PC-3 (cell line): Measurements from ENCODE around the gene TTC21B. TPM values are rescaled to one million over a fixed set of nuclear protein-coding genes. Genes with fewer than 3 reads are reported as not detected.

Experiments
- ATAC-seq: fragments of 200-7000 bp; cut with Tn5 transposase; 2 replicates; pipeline ENCODE4 v1.9.1; 2020; ENCODE audit warnings: mild to moderate bottlenecking, moderate library complexity
- BruUV-seq: library from RNA; stranded (reverse); fragments of 400-500 nt; replicated peaks from 2 replicates; lab custom pipeline; 2021; lab: Mats Ljungman, UMichigan
- CTCF ChIA-PET: fragments of 300-600 bp; sonication (Branson Sonifier 250); formaldehyde crosslinking; loops from one replicate; lab custom pipeline; 2022; ENCODE audit warnings: antibody characterized with exemption; lab: Charles Lee
- POLR2A ChIA-PET: fragments of 300-600 bp; sonication (Branson Sonifier 250); formaldehyde crosslinking; loops from one replicate; lab custom pipeline; 2022; ENCODE audit warnings: antibody characterized with exemption; ENCODE audit not compliant: unreplicated experiment; lab: Charles Lee
- DNase-seq: peaks from one replicate; pipeline ENCODE4 v3.0.0-alpha.2; 2015
- H2AFZ ChIP-seq: fragments of 300-600 bp; sonication (generic); 2 replicates; pipeline ENCODE4 v1.6.0; 2016; ENCODE audit warnings: antibody characterized with exemption, low read length
- H3F3A ChIP-seq: fragments of 300-600 bp; sonication (generic); one replicate; pipeline ENCODE4 v1.6.0; 2017; ENCODE audit warnings: antibody characterized with exemption, low read length, control low read depth, mild to moderate bottlenecking; ENCODE audit not compliant: unreplicated experiment
- H3K27ac ChIP-seq: fragments of 300-600 bp; sonication (generic); 2 replicates; pipeline ENCODE4 v1.5.1; 2016; ENCODE audit warnings: mild to moderate bottlenecking, low read length
- H3K27me3 ChIP-seq: fragments of 300-600 bp; sonication (generic); 2 replicates; pipeline ENCODE4 v1.6.1; 2016; ENCODE audit warnings: low read length, mixed read lengths
- H3K36me3 ChIP-seq: fragments of 300-600 bp; sonication (generic); 2 replicates; pipeline ENCODE4 v1.6.1; 2016; ENCODE audit warnings: low read depth, mixed run types, low read length, mixed read lengths
- H3K4me1 ChIP-seq: fragments of 300-600 bp; sonication (generic); 2 replicates; pipeline ENCODE4 v1.5.1; 2016; ENCODE audit warnings: low read length; ENCODE audit not compliant: insufficient read depth
- H3K4me2 ChIP-seq: fragments of 300-600 bp; sonication (generic); 2 replicates; pipeline ENCODE4 v1.6.0; 2016; ENCODE audit warnings: low read length
- H3K4me3 ChIP-seq: fragments of 300-600 bp; sonication (generic); 2 replicates; pipeline ENCODE4 v1.5.1; 2016; ENCODE audit warnings: mild to moderate bottlenecking, low read length, mixed read lengths
- H3K79me2 ChIP-seq: fragments of 300-600 bp; sonication (generic); 2 replicates; pipeline ENCODE4 v1.6.1; 2017; ENCODE audit warnings: low read length, mixed read lengths
- H3K9ac ChIP-seq: fragments of 300-600 bp; sonication (generic); 2 replicates; pipeline ENCODE4 v1.6.0; 2016; ENCODE audit warnings: mild to moderate bottlenecking, low read length
- H3K9me2 ChIP-seq: fragments of 300-600 bp; sonication (generic); replicated peaks from 2 replicates; pipeline ENCODE4 v1.6.1; 2016; ENCODE audit warnings: mixed run types, low read length, mixed read lengths
- H3K9me3 ChIP-seq: fragments of 300-600 bp; sonication (generic); 2 replicates; pipeline ENCODE4 v1.6.1; 2016; ENCODE audit warnings: low read length, mixed read lengths
- H4K20me1 ChIP-seq: fragments of 300-600 bp; sonication (generic); 2 replicates; pipeline ENCODE4 v1.6.1; 2016; ENCODE audit warnings: low read length, mixed read lengths
- CTCF ChIP-seq: fragments of 300-600 bp; sonication (generic); conservative IDR thresholded peaks from 2 replicates; pipeline ENCODE4 v1.5.1; 2017; ENCODE audit warnings: antibody characterized with exemption, low read depth, mild to moderate bottlenecking, low read length
- EZH2 ChIP-seq: fragments of 300-600 bp; sonication (generic); IDR thresholded peaks from one replicate; pipeline ENCODE4 v1.6.1; 2017; ENCODE audit warnings: antibody characterized with exemption, mild to moderate bottlenecking, low read length; ENCODE audit not compliant: unreplicated experiment
- EZH2phosphoT487 ChIP-seq: fragments of 300-600 bp; sonication (generic); IDR thresholded peaks from 2 replicates; pipeline ENCODE4 v1.6.1; 2018; ENCODE audit warnings: mild to moderate bottlenecking, antibody characterized with exemption, low read length, borderline replicate concordance
- intact Hi-C: fragments of 100-400 bp; cut with micrococcal nuclease; formaldehyde crosslinking; loops from 2 replicates; pipeline ENCODE4 v1.9.0; 2023
- total RNA-seq: library from RNA; depleted of rRNA; stranded (reverse); fragments of >200 nt; gene quantifications from 2 replicates; pipeline ENCODE4 v1.2.3, GENCODE V29; 2014

TTC21B gene
- total RNA-seq, 1 experiment from 2014 or later = 35.5 TPM

DNA sequence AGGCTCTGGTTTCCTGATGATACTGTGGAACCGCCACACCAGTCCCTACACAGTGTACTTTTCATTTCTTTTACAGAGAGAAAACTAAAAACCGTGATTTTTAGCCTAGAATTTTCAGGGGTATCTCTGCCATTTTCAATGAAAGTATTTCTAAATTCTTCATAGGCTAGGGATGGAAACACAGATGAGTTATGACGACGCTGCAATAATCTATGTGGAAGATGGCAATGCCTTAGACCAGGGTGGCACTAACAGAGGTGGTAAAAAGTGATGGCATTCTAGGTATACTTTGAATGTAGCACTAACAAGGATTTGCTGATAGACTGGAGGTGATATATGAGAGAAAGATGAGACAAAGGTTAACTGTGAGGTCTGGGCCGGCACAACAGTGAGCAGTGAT, 56.5 kb downstream of the TTC21B start:
- H3K27ac ChIP-seq = no peak overlapping the region
- ATAC-seq = no peak
- no peak for DNase-seq
- no peak overlapping the region for H2AFZ ChIP-seq
- peaks cover 8% of the 10 kb centered on the region; the same call in 1 of the 2 replicates for H3K36me3 ChIP-seq
- H3K79me2 ChIP-seq = no peaks in the 10 kb centered on the region
- ChIA-PET CTCF (no interaction called here), POLR2A (no interaction called here)
- H3K9ac ChIP-seq = no peak overlapping the region
- H3K9me3 ChIP-seq = no peaks in the 10 kb centered on the region
- H3F3A ChIP-seq = peaks cover 3% of the 10 kb centered on the region
- H3K9me2 ChIP-seq = no peaks in the 10 kb centered on the region
- H3K4me1 ChIP-seq = peaks cover 17% of the 10 kb centered on the region
- intact Hi-C loops = no loop called here
- no peak overlapping the region for H3K4me2 ChIP-seq
- no peaks in the 10 kb centered on the region for H3K27me3 ChIP-seq
- TF ChIP-seq EZH2phosphoT487 (no peak), CTCF (no peak), EZH2 (no peak)
- BruUV-seq = no TSS peak
- H4K20me1 ChIP-seq = no peaks in the 10 kb centered on the region
- H3K4me3 ChIP-seq = no peak overlapping the region

DNA sequence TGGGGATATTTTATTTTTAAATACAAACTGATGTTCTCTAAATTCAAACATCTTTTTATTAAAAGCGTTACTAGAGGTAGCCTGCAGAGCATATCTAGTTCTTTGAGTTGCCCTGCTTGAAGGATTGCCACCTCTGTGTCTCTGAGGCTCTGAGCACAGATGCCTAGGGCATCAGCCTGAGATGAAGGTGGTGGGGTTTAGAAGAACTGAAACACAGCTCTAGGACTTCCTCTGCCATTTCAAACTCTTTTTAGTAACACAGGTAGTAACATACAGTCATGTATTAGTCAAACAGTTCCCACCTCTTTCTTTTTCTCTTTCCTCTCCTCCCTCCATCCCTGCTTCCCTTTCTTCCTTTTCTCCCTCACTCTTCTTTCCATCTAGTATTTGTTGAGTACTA, 57.6 kb downstream of the TTC21B start:
- Histone ChIP-seq H3K27me3 (no peaks in the 10 kb centered on the region), H3K4me3 (no peak overlapping the region), H3K9me3 (no peaks in the 10 kb centered on the region), H3K9ac (no peak overlapping the region), H2AFZ (no peak overlapping the region), H3K27ac (no peak overlapping the region), H3K9me2 (no peaks in the 10 kb centered on the region), H3K36me3 (peaks cover 8% of the 10 kb centered on the region; the same call in 1 of the 2 replicates), H3F3A (peaks cover 3% of the 10 kb centered on the region), H3K4me2 (no peak overlapping the region), H4K20me1 (no peaks in the 10 kb centered on the region), H3K79me2 (no peaks in the 10 kb centered on the region), H3K4me1 (peaks cover 17% of the 10 kb centered on the region)
- DNase-seq (no peak), ATAC-seq (no peak)
- intact Hi-C loops = no loop called here
- CTCF ChIA-PET = no interaction called here
- POLR2A ChIA-PET = no interaction called here
- TF ChIP-seq EZH2phosphoT487 = no peak
- BruUV-seq = no TSS peak

DNA sequence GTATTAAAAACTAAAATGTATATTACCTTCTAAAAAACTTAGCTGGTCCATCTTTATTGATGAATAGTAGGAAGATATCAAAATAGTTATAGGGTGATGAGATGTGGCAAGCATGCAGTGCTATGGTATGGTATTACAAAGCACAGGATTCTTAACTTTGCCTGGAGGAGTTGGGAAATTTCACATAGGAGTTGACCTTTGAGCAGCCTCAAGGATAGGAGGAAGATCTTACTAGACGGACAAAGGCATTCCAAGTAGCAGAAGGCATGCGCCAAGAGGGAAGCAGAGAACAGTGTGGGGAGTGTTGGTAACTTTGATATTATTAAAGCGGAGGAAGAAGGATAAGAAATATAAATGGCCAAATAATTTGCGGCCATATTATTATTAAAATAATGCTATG, 60.0 kb downstream of the TTC21B start:
- no peaks in the 10 kb centered on the region for H4K20me1 ChIP-seq
- no peaks in the 10 kb centered on the region for H3K9me2 ChIP-seq
- H3K36me3 ChIP-seq = peaks cover 15% of the 10 kb centered on the region; the same call in 1 of the 2 replicates
- intact Hi-C loops = no loop called here
- no peaks in the 10 kb centered on the region for H3K79me2 ChIP-seq
- no peak overlapping the region for H3K27ac ChIP-seq
- H3K4me2 ChIP-seq = no peak overlapping the region
- H3K9me3 ChIP-seq = no peaks in the 10 kb centered on the region
- TF ChIP-seq EZH2 (no peak), CTCF (no peak), EZH2phosphoT487 (no peak)
- H3K4me1 ChIP-seq = peaks cover 9% of the 10 kb centered on the region
- ATAC-seq (no peak), DNase-seq (no peak)
- BruUV-seq = no TSS peak
- no peak overlapping the region for H2AFZ ChIP-seq
- ChIA-PET CTCF (no interaction called here), POLR2A (no interaction called here)
- no peaks in the 10 kb centered on the region for H3K27me3 ChIP-seq
- H3K4me3 ChIP-seq = no peak overlapping the region
- peaks cover under 1% of the 10 kb centered on the region for H3F3A ChIP-seq
- H3K9ac ChIP-seq = no peak overlapping the region
